ENCODE measurements around the gene YARS2.
"Not testable (repeated sequence)": the region's sequence is repeated elsewhere in the genome, so short reads cannot be mapped to it uniquely, and the experiment has no call there.

Gene YARS2

DNA sequence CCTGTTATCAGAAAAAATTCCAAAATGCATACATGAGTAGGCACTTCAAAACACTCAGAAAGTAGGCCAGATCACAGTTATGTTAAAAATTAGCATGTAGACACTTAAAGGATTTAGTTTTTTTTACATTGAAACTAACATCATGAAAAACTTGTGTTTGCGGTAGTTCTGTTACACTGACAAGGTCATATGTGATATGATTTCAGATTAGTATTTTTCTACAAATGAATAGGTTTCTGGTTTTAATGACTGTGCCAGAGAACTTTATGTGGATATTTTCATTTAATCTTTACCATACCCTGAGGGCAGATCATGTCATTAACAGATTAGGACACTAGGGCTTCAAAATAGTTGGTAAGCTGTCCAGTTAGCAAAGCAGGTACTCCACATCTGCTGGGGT lies 20.7 kb downstream of the YARS2 start:
- H3K27me3 ChIP-seq (ENCODE audit: insufficient read depth, low read length), result no peaks in the 10 kb centered on the region
- no peak overlapping the region for H3K14ac ChIP-seq (ENCODE audit: low read length)
- H4K8ac ChIP-seq (ENCODE audit: low read depth, low read length), result no peak overlapping the region
- no peak overlapping the region for H2AFZ ChIP-seq (ENCODE audit: insufficient read depth, low read length, poor library complexity)
- no peak overlapping the region for H2BK12ac ChIP-seq (ENCODE audit: low read length)
- peaks cover 16 to 18% of the 10 kb centered on the region in 2 experiments for H3K36me3 ChIP-seq (ENCODE audit: control insufficient read depth in 1 of 2, insufficient read depth in 2 of 2, low read length in 2 of 2)
- no peak overlapping the region for H3K4me2 ChIP-seq (ENCODE audit: low read length)
- H3K18ac ChIP-seq (ENCODE audit: low read length), result no peak overlapping the region
- H3K4me3 ChIP-seq (ENCODE audit: low read depth, low read length), result no peak overlapping the region
- H3K4ac ChIP-seq (ENCODE audit: low read depth, low read length), result no peak overlapping the region
- H2AK5ac ChIP-seq (ENCODE audit: low read length), result no peak overlapping the region
- H3K4me1 ChIP-seq (ENCODE audit: control insufficient read depth in 1 of 2, insufficient read depth in 2 of 2, low read length in 2 of 2), result no peaks in the 10 kb centered on the region
- no CpG with 5 or more reads among the region's 1 CpG for whole genome bisulfite sequencing (ENCODE audit: extremely low coverage, insufficient coverage, insufficient read length)
- no peaks in the 10 kb centered on the region for H3K79me1 ChIP-seq (ENCODE audit: low read length)
- no peak overlapping the region for H4K91ac ChIP-seq (ENCODE audit: low read depth, low read length)
- H3K9ac ChIP-seq (ENCODE audit: low read length), result no peak overlapping the region
- H3K27ac ChIP-seq (ENCODE audit: low read depth, low read length), result no peak overlapping the region
- H4K12ac ChIP-seq (ENCODE audit: low read depth, low read length), result no peak overlapping the region
- no peak overlapping the region for H2BK120ac ChIP-seq (ENCODE audit: insufficient read depth, low read length, poor library complexity)
- DNase-seq, result no peak
- no peak overlapping the region for H2BK5ac ChIP-seq (ENCODE audit: low read depth, low read length, poor library complexity)
- H3K79me2 ChIP-seq (ENCODE audit: control insufficient read depth, insufficient read depth, low read length, poor library complexity), result no peaks in the 10 kb centered on the region
- no peaks in the 10 kb centered on the region for H3K9me3 ChIP-seq (ENCODE audit: insufficient read depth, low read depth, low read length)
- H3K23ac ChIP-seq (ENCODE audit: low read length), result no peak overlapping the region

DNA sequence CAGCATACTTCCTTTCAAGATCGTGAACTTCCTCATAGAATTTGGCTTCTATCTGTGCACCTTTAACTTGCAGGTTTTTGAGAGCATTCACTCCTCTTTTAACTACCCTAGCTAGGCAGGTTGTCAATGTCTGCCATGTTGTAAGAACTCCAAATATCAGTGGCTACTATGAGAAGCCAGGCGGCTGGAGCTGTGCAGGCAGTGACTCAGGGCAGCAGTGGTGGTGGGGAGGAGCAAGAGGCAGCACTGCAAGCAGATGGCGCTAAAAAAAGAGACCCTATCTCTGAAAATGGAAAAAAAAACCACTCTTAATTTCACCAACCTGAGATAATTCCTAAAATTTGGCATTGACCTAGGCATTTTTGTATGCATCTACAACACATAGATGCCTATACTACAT lies 28.5 kb downstream of the YARS2 start:
- Histone ChIP-seq H3K18ac (ENCODE audit: low read length) (no peak overlapping the region), H4K91ac (ENCODE audit: low read depth, low read length) (no peak overlapping the region), H3K4me1 (ENCODE audit: control insufficient read depth in 1 of 2, insufficient read depth in 2 of 2, low read length in 2 of 2) (no peaks in the 10 kb centered on the region), H2BK120ac (ENCODE audit: insufficient read depth, low read length, poor library complexity) (no peak overlapping the region), H3K14ac (ENCODE audit: low read length) (no peak overlapping the region), H3K79me1 (ENCODE audit: low read length) (no peaks in the 10 kb centered on the region), H3K4me2 (ENCODE audit: low read length) (no peak overlapping the region), H2AFZ (ENCODE audit: insufficient read depth, low read length, poor library complexity) (no peak overlapping the region), H3K79me2 (ENCODE audit: control insufficient read depth, insufficient read depth, low read length, poor library complexity) (no peaks in the 10 kb centered on the region), H4K8ac (ENCODE audit: low read depth, low read length) (no peak overlapping the region), H3K27me3 (ENCODE audit: insufficient read depth, low read length) (no peaks in the 10 kb centered on the region), H3K23ac (ENCODE audit: low read length) (no peak overlapping the region), H2BK5ac (ENCODE audit: low read depth, low read length, poor library complexity) (no peak overlapping the region), H4K12ac (ENCODE audit: low read depth, low read length) (no peak overlapping the region), H3K9ac (ENCODE audit: low read length) (no peak overlapping the region), H3K9me3 (ENCODE audit: insufficient read depth, low read depth, low read length) (no peaks in the 10 kb centered on the region), H3K4ac (ENCODE audit: low read depth, low read length) (no peak overlapping the region), H2BK12ac (ENCODE audit: low read length) (no peak overlapping the region), H3K36me3 (ENCODE audit: control insufficient read depth in 1 of 2, insufficient read depth in 2 of 2, low read length in 2 of 2) (peaks cover 8 to 13% of the 10 kb centered on the region in 2 experiments), H3K27ac (ENCODE audit: low read depth, low read length) (no peak overlapping the region), H2AK5ac (ENCODE audit: low read length) (no peak overlapping the region), H3K4me3 (ENCODE audit: low read depth, low read length) (no peak overlapping the region)
- WGBS (ENCODE audit: extremely low coverage, insufficient coverage, insufficient read length), result no CpG with 5 or more reads among the region's 3 CpGs
- DNase-seq, result peak in 1 of 2 donors; percentile 34

DNA sequence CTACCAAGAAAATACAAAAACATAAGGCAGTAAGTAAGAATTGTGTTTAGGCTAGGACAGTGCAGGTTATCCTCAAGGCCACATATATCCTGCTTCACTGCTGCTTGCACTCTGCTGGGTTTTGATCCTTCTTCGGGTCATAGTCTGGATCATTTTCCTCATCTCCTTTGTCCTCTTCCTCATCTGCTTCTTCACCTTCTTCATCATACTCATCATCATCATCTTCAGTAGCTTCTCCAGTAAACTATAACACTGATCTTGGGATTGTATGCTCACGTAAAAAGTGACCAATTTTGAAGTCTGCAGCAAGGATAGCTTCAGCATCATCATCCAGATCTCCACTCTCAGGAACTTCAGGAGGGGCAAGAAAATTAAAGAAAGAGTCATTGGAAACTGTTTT lies 29.4 kb downstream of the YARS2 start:
- H3K27ac ChIP-seq (ENCODE audit: low read depth, low read length), result no peak overlapping the region
- H3K9ac ChIP-seq (ENCODE audit: low read length), result no peak overlapping the region
- WGBS (ENCODE audit: extremely low coverage, insufficient coverage, insufficient read length), result no CpG with 5 or more reads among the region's 2 CpGs
- H3K23ac ChIP-seq (ENCODE audit: low read length), result no peak overlapping the region
- no peak overlapping the region for H2BK12ac ChIP-seq (ENCODE audit: low read length)
- no peak overlapping the region for H2AK5ac ChIP-seq (ENCODE audit: low read length)
- H3K27me3 ChIP-seq (ENCODE audit: insufficient read depth, low read length), result no peaks in the 10 kb centered on the region
- H3K18ac ChIP-seq (ENCODE audit: low read length), result no peak overlapping the region
- no peaks in the 10 kb centered on the region for H3K79me2 ChIP-seq (ENCODE audit: control insufficient read depth, insufficient read depth, low read length, poor library complexity)
- H2BK120ac ChIP-seq (ENCODE audit: insufficient read depth, low read length, poor library complexity), result no peak overlapping the region
- H3K4me2 ChIP-seq (ENCODE audit: low read length), result no peak overlapping the region
- peaks cover 8 to 13% of the 10 kb centered on the region in 2 experiments for H3K36me3 ChIP-seq (ENCODE audit: control insufficient read depth in 1 of 2, insufficient read depth in 2 of 2, low read length in 2 of 2)
- H3K4ac ChIP-seq (ENCODE audit: low read depth, low read length), result no peak overlapping the region
- H3K4me1 ChIP-seq (ENCODE audit: control insufficient read depth in 1 of 2, insufficient read depth in 2 of 2, low read length in 2 of 2), result no peaks in the 10 kb centered on the region
- no peak overlapping the region for H4K91ac ChIP-seq (ENCODE audit: low read depth, low read length)
- DNase-seq, result no peak
- H3K79me1 ChIP-seq (ENCODE audit: low read length), result no peaks in the 10 kb centered on the region
- H4K8ac ChIP-seq (ENCODE audit: low read depth, low read length), result no peak overlapping the region
- no peak overlapping the region for H2AFZ ChIP-seq (ENCODE audit: insufficient read depth, low read length, poor library complexity)
- H2BK5ac ChIP-seq (ENCODE audit: low read depth, low read length, poor library complexity), result no peak overlapping the region
- no peak overlapping the region for H3K4me3 ChIP-seq (ENCODE audit: low read depth, low read length)
- H4K12ac ChIP-seq (ENCODE audit: low read depth, low read length), result no peak overlapping the region
- no peak overlapping the region for H3K14ac ChIP-seq (ENCODE audit: low read length)
- H3K9me3 ChIP-seq (ENCODE audit: insufficient read depth, low read depth, low read length), result no peaks in the 10 kb centered on the region

DNA sequence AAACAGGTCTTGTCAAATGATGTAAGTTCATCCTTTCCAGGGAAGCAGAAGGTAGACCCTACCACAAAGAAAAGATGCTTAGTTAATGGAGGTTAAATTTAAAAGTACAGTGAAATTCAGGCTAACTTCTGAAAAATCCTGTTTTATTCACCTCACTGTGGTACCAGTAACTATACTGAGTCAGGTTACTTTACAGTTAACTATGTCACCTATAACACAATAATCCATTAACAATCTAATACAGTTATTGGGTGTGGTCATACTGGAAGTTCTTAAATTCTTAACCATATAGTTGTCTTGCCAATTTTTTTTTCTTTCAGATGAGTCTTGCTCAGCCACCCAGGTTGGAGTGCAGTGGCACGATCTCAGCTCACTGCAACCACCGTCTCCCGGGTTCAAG lies 30.4 kb downstream of the YARS2 start:
- not testable (repeated sequence) for H2BK5ac ChIP-seq (ENCODE audit: low read depth, low read length, poor library complexity); H3K9ac ChIP-seq (ENCODE audit: low read length); H3K4me2 ChIP-seq (ENCODE audit: low read length); H3K4me1 ChIP-seq (ENCODE audit: control insufficient read depth in 1 of 2, insufficient read depth in 2 of 2, low read length in 2 of 2); H2BK120ac ChIP-seq (ENCODE audit: insufficient read depth, low read length, poor library complexity); H3K4me3 ChIP-seq (ENCODE audit: low read depth, low read length); H3K79me1 ChIP-seq (ENCODE audit: low read length); H2AFZ ChIP-seq (ENCODE audit: insufficient read depth, low read length, poor library complexity); H4K12ac ChIP-seq (ENCODE audit: low read depth, low read length); H3K9me3 ChIP-seq (ENCODE audit: insufficient read depth, low read depth, low read length); H3K27me3 ChIP-seq (ENCODE audit: insufficient read depth, low read length); H3K79me2 ChIP-seq (ENCODE audit: control insufficient read depth, insufficient read depth, low read length, poor library complexity); H3K27ac ChIP-seq (ENCODE audit: low read depth, low read length); H4K91ac ChIP-seq (ENCODE audit: low read depth, low read length); DNase-seq; H2AK5ac ChIP-seq (ENCODE audit: low read length); H3K4ac ChIP-seq (ENCODE audit: low read depth, low read length); H3K23ac ChIP-seq (ENCODE audit: low read length); H4K8ac ChIP-seq (ENCODE audit: low read depth, low read length); H2BK12ac ChIP-seq (ENCODE audit: low read length); H3K18ac ChIP-seq (ENCODE audit: low read length); H3K14ac ChIP-seq (ENCODE audit: low read length)
- peaks cover 6 to 11% of the 10 kb centered on the region in 2 experiments for H3K36me3 ChIP-seq (ENCODE audit: control insufficient read depth in 1 of 2, insufficient read depth in 2 of 2, low read length in 2 of 2)
- WGBS (ENCODE audit: extremely low coverage, insufficient coverage, insufficient read length), result no CpG with 5 or more reads among the region's 3 CpGs

Data from trophoblast cell (in vitro differentiated cells and primary cell).